WERI-Rb-1 (cell line): ENCODE data around the gene MACROD2.

Experiments used
- DNase-seq: peaks from one replicate; pipeline ENCODE4 v3.0.0-alpha.2; 2020
- H3K27ac ChIP-seq: fragments of 250-450 bp; sonication (Bioruptor Pico); 2 replicates; pipeline ENCODE4 v1.5.1; 2020; ENCODE audit warnings: mild to moderate bottlenecking, moderate library complexity
- H3K27me3 ChIP-seq: fragments of 250-450 bp; sonication (Bioruptor Pico); 2 replicates; pipeline ENCODE4 v1.5.1; 2021; ENCODE audit warnings: mild to moderate bottlenecking, low read depth, moderate library complexity; ENCODE audit not compliant: insufficient read depth, severe bottlenecking
- H3K36me3 ChIP-seq: fragments of 250-450 bp; sonication (Bioruptor Pico); 2 replicates; pipeline ENCODE4 v1.5.1; 2020; ENCODE audit warnings: mild to moderate bottlenecking, moderate library complexity
- H3K4me3 ChIP-seq: 2 replicates; pipeline ENCODE4 v1.5.1; 2011; ENCODE audit warnings: low read depth, mild to moderate bottlenecking, control low read depth, low read length
- H3K9me3 ChIP-seq: fragments of 250-450 bp; sonication (Bioruptor Pico); 2 replicates; pipeline ENCODE4 v1.5.1; 2021; ENCODE audit warnings: mild to moderate bottlenecking, moderate library complexity; ENCODE audit not compliant: severe bottlenecking
- CTCF ChIP-seq: IDR thresholded peaks from 2 replicates; pipeline ENCODE4 v1.5.1; 2011; ENCODE audit warnings: low read depth, mild to moderate bottlenecking, control low read depth, inconsistent platforms, low read length

The MACROD2 gene

GRCh38 chr20:15882553-15882952 lies 1887.2 kb downstream of the MACROD2 start:
- Histone ChIP-seq H3K27me3 (no peaks in the 10 kb centered on the region), H3K27ac (no peak overlapping the region), H3K36me3 (no peaks in the 10 kb centered on the region), H3K4me3 (no peak overlapping the region), H3K9me3 (peaks cover 5% of the 10 kb centered on the region)
- no peak for TF ChIP-seq CTCF
- no peak for DNase-seq

GRCh38 chr20:15886250-15886649 lies 1890.9 kb downstream of the MACROD2 start:
- DNase-seq = no peak
- Histone ChIP-seq H3K4me3 (no peak overlapping the region), H3K36me3 (no peaks in the 10 kb centered on the region), H3K9me3 (peaks cover 5% of the 10 kb centered on the region), H3K27me3 (no peaks in the 10 kb centered on the region), H3K27ac (no peak overlapping the region)
- no peak for TF ChIP-seq CTCF

GRCh38 chr20:15887387-15887786 lies 1892.1 kb downstream of the MACROD2 start:
- Histone ChIP-seq H3K9me3 (peaks cover 5% of the 10 kb centered on the region), H3K27me3 (no peaks in the 10 kb centered on the region), H3K36me3 (no peaks in the 10 kb centered on the region), H3K27ac (no peak overlapping the region), H3K4me3 (no peak overlapping the region)
- no peak for TF ChIP-seq CTCF
- DNase-seq = no peak

DNA sequence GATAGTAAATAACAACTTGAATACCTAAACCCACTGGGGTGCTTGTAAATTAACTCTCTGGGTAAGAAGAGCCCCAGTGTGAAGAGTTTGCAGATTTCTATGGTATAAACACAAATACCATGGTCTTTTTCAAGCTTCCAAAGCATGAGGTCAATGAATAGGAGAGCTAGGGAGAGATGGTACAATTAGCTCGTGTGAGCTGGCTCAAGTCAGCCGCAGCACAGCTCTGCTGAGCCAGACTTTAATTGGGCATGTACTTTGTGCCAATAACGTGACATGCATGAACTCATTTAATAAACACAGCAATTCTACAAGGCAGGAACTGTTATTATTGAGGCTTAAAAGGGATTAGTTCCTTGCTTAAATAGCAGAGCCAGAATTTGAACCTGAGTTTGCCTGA lies 1893.7 kb downstream of the MACROD2 start:
- Histone ChIP-seq H3K27ac (no peak overlapping the region), H3K36me3 (no peaks in the 10 kb centered on the region), H3K27me3 (no peaks in the 10 kb centered on the region), H3K9me3 (peaks cover 5% of the 10 kb centered on the region), H3K4me3 (no peak overlapping the region)
- DNase-seq = no peak
- TF ChIP-seq CTCF = no peak

GRCh38 chr20:15889514-15890256 lies 1894.4 kb downstream of the MACROD2 start:
- Histone ChIP-seq H3K27me3 (no peaks in the 10 kb centered on the region), H3K27ac (no peak overlapping the region), H3K4me3 (no peak overlapping the region), H3K36me3 (no peaks in the 10 kb centered on the region), H3K9me3 (peaks cover 5% of the 10 kb centered on the region)
- no peak for DNase-seq
- TF ChIP-seq CTCF = no peak
